Stomach (tissue), 9 donors: ENCODE measurements around the gene CYP26A1. TPM values are rescaled to one million over a fixed set of nuclear protein-coding genes. Genes with fewer than 3 reads are reported as not detected.

ENCODE experiments used
- DNase-seq, 2 donors: peaks; one replicate each; pipeline versions ENCODE4 v3.0.0 to v3.0.0-alpha.2; 2013 to 2019
- H3K27ac ChIP-seq, 5 donors: fragments of 200-600 bp in 4 of 5; sonication (generic) in 4 of 5; one replicate each; pipeline ENCODE4 v1.5.1; 2013 to 2019; ENCODE audit warnings: mild to moderate bottlenecking in 1 of 5, moderate library complexity in 1 of 5
- H3K27me3 ChIP-seq, 3 donors: fragments of 200-600 bp; sonication (generic); one replicate each; pipeline ENCODE4 v1.5.1; 2017 to 2019; ENCODE audit warnings: mixed run types in 1 of 3
- H3K36me3 ChIP-seq, 4 donors: fragments of 200-600 bp; sonication (generic); 1 replicate in 3 of 4; 2 replicates in 1 of 4; pipeline ENCODE4 v1.5.1; 2016 to 2019
- H3K4me1 ChIP-seq, 4 donors: fragments of 200-600 bp; sonication (generic); one replicate each; pipeline ENCODE4 v1.5.1; 2016 to 2019
- H3K4me3 ChIP-seq, 4 donors: fragments of 200-600 bp; sonication (generic) in 3 of 4; one replicate each; pipeline ENCODE4 v1.5.1; 2016 to 2019; ENCODE audit warnings: mild to moderate bottlenecking in 1 of 4
- H3K9me3 ChIP-seq, 4 donors: fragments of 200-600 bp; sonication (generic); one replicate each; pipeline ENCODE4 v1.5.1; 2016 to 2019
- CTCF ChIP-seq, 7 experiments: fragments of 450-650 bp in 4 of 7; fragments of 200-600 bp in 3 of 7; sonication (generic) in 3 of 7; IDR thresholded peaks; one replicate each; pipeline ENCODE4 v1.5.1; 2016 to 2019; ENCODE audit warnings: antibody characterized with exemption in 7 of 7, control low read depth in 2 of 7, mild to moderate bottlenecking in 1 of 7
- EP300 ChIP-seq: sonication (generic); formaldehyde crosslinking; IDR thresholded peaks from one replicate; pipeline ENCODE4 v1.6.1; 2017; ENCODE audit warnings: antibody characterized with exemption
- POLR2A ChIP-seq, 4 donors: fragments of 450-650 bp; IDR thresholded peaks; one replicate each; pipeline ENCODE4 v1.6.1; 2016; ENCODE audit warnings: antibody characterized with exemption in 4 of 4, control low read depth in 2 of 4, mild to moderate bottlenecking in 1 of 4, moderate library complexity in 1 of 4
- POLR2AphosphoS5 ChIP-seq, 3 donors: sonication (generic); formaldehyde crosslinking; IDR thresholded peaks; one replicate each; pipeline ENCODE4 v1.6.1; 2016; ENCODE audit warnings: antibody characterized with exemption in 3 of 3
- WGBS, 5 donors: extraction: QIAGEN DNeasy Blood & Tissue Kit in 3 of 5; methylation state at CpG; one replicate each; pipeline versions ENCODE4 v1.1.5 to v1.1.7; 2013 to 2018; 5-methylcytosine and 5-hydroxymethylcytosine counted together
- intact Hi-C: fragments of 100-400 bp; cut with DNase I; formaldehyde crosslinking; loops from one replicate; pipeline ENCODE4 v1.15.1; 2023; ENCODE audit warnings: low total_unique reads
- polyA plus RNA-seq, 3 donors: library from polyadenylated mRNA; stranded (reverse); fragments of 200-250 nt; gene quantifications; one replicate each; pipeline ENCODE4 v1.2.3, GENCODE V29; 2013
- total RNA-seq, 5 donors: library from RNA; depleted of rRNA; stranded (reverse); fragments of >200 nt; gene quantifications; one replicate each; pipeline versions ENCODE4 v1.1.0 to v1.2.3, GENCODE V29; 2014 to 2016
- donor health status: healthy with polysubstance abuse.
- donor health status: Bipolar disorder and iron deficiency.
- donor health status: healthy.

Gene CYP26A1
- total and polyA plus RNA-seq, 8 donors, result 0.15 TPM; not detected in 7

DNA sequence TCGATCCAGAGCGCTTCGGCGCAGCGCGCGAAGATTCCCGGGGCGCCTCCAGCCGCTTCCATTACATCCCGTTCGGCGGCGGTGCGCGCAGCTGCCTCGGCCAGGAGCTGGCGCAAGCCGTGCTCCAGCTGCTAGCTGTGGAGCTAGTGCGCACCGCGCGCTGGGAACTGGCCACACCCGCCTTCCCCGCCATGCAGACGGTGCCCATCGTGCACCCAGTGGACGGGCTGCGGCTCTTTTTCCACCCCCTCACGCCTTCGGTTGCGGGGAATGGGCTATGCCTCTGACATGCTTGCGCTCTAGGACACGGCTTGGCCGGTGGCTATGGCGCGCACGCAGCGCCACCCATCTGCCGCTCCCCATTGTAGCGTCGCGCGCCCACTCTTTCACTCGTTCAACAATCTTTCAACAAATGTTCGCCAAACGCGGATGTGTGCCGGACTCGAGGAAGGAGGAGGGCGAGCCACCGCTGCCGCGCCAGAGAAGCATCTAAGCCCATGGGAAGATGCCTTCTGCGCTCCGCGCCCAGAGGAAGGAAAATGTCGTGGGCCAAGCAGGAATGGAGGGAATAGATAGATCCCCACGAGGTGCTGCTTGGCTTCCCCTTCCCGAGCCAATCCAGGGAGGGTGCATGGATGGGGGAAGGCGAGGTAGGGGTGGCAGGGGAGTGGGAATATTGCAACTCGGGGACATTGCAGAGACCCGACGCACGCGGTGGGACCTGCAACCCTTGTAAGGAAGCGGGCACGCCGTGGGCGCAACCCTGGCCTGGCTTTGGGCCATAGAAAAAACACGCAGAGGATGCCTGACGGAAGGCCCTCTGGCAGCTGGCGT, 5.1 kb upstream of the CYP26A1 start:
- no peak for TF ChIP-seq POLR2AphosphoS5 (IDR thresholded peaks at IDR 0.05)
- TF ChIP-seq EP300, result no peak
- TF ChIP-seq CTCF (IDR thresholded peaks at IDR 0.05), result no peak
- TF ChIP-seq POLR2A (IDR thresholded peaks at IDR 0.05), result no peak
- no peak overlapping the region for H3K27ac ChIP-seq
- WGBS, 5 donors, result 4 to 6% (median 5%) methylated on average over 31 to 73 of the region's 73 CpGs
- intact Hi-C loops, result no loop called here
- peaks cover 26 to 100% (median 87%) of the 10 kb centered on the region in 3 donors for H3K27me3 ChIP-seq
- H3K4me3 ChIP-seq, result no peak overlapping the region
- no peaks in the 10 kb centered on the region for H3K9me3 ChIP-seq
- peaks cover 30 to 53% (median 39%) of the 10 kb centered on the region in 4 donors for H3K4me1 ChIP-seq
- no peaks in the 10 kb centered on the region for H3K36me3 ChIP-seq
- peak in 1 of 2 donors; percentile 67 for DNase-seq

DNA sequence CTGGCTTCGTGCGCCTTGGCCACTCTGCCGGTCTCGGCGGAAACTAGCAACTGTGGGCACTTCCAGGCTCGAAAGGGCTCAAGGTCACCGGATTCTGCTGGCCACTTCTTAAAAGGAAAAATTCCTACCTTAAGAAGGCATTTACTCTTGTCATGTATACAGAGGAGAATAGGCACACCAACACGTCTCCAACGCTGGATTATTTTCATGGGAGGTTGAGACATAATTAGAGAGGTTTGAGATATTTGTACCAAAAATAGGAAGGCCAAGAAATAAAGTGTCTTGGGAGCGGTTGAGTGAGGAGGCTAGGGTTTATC, 4.5 kb upstream of the CYP26A1 start:
- Histone ChIP-seq H3K9me3 (no peaks in the 10 kb centered on the region), H3K4me1 (peaks cover 36 to 58% (median 45%) of the 10 kb centered on the region in 4 donors), H3K36me3 (no peaks in the 10 kb centered on the region), H3K27me3 (peaks cover 30 to 100% (median 92%) of the 10 kb centered on the region in 3 donors), H3K4me3 (no peak overlapping the region), H3K27ac (no peak overlapping the region)
- TF ChIP-seq POLR2AphosphoS5 (IDR thresholded peaks at IDR 0.05), result no peak
- no peak for TF ChIP-seq CTCF (IDR thresholded peaks at IDR 0.05)
- TF ChIP-seq POLR2A (IDR thresholded peaks at IDR 0.05), result no peak
- no peak for TF ChIP-seq EP300
- intact Hi-C loops, result no loop called here
- no peak for DNase-seq
- 14 to 37% (median 30%) methylated on average over 8 to 10 of the region's 10 CpGs for WGBS, 5 donors

- no peaks in the 10 kb centered on the region for H3K36me3 ChIP-seq
- 68 to 86% (median 72%) methylated on average over 5 of the region's 5 CpGs for WGBS, 5 donors
- peaks cover 36 to 100% (median 92%) of the 10 kb centered on the region in 3 donors for H3K27me3 ChIP-seq
- H3K9me3 ChIP-seq, result no peaks in the 10 kb centered on the region
- intact Hi-C loops, result loop anchor here (10.0 kb wide), 1 partner anchor 224 kb away; no protein-coding TSS in a partner anchor
- no peak overlapping the region for H3K4me3 ChIP-seq
- DNase-seq, result no peak
- H3K27ac ChIP-seq, result no peak overlapping the region
- peaks cover 47 to 66% (median 56%) of the 10 kb centered on the region in 4 donors for H3K4me1 ChIP-seq
- TF ChIP-seq EP300, result no peak
- no peak for TF ChIP-seq POLR2A (IDR thresholded peaks at IDR 0.05)
- TF ChIP-seq POLR2AphosphoS5 (IDR thresholded peaks at IDR 0.05), result no peak
- no peak for TF ChIP-seq CTCF (IDR thresholded peaks at IDR 0.05)
Measured at GRCh38 chr10:93070378-93071176, 3.1 kb upstream of the CYP26A1 start.

DNA sequence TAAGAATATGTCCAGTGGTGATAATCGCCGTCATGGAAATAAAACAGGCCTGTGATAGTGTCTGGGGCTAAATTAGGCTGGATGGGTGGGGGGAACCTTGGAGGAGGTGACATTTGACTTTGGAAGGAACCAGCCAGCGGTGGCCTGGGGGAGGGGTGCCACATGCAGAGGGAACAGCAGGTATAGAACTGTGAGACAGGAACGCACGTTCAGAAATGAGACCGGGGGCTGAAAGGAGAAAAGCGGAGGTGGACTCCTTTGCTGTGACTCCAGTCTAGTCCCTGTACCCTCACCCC, 2.6 kb upstream of the CYP26A1 start:
- H3K4me3 ChIP-seq, result no peak overlapping the region
- peaks cover 42 to 61% (median 53%) of the 10 kb centered on the region in 4 donors for H3K4me1 ChIP-seq
- intact Hi-C loops, result loop anchor here (10.0 kb wide), 1 partner anchor 224 kb away; no protein-coding TSS in a partner anchor
- WGBS, 5 donors, result 51 to 70% (median 63%) methylated on average over 7 of the region's 7 CpGs
- H3K9me3 ChIP-seq, result no peaks in the 10 kb centered on the region
- TF ChIP-seq POLR2AphosphoS5 (IDR thresholded peaks at IDR 0.05) (no peak), EP300 (no peak), POLR2A (IDR thresholded peaks at IDR 0.05) (no peak), CTCF (IDR thresholded peaks at IDR 0.05) (no peak)
- H3K36me3 ChIP-seq, result no peaks in the 10 kb centered on the region
- no peak overlapping the region for H3K27ac ChIP-seq
- no peak for DNase-seq
- H3K27me3 ChIP-seq, result peaks cover 35 to 100% (median 92%) of the 10 kb centered on the region in 3 donors
